ENCODE data around the gene ADAMTS12. TPM values are rescaled to one million over a fixed set of nuclear protein-coding genes. Genes with fewer than 3 reads are reported as not detected.
A peak's percentile ranks its signal among the peaks of the same experiment; 100 is the strongest.

The ADAMTS12 gene
- total and polyA plus RNA-seq, 2 of the 8 experiments (the other 6 are each of a cell fraction or from before 2014, with no cell fraction given) = 6.4 to 12.8 TPM

DNA sequence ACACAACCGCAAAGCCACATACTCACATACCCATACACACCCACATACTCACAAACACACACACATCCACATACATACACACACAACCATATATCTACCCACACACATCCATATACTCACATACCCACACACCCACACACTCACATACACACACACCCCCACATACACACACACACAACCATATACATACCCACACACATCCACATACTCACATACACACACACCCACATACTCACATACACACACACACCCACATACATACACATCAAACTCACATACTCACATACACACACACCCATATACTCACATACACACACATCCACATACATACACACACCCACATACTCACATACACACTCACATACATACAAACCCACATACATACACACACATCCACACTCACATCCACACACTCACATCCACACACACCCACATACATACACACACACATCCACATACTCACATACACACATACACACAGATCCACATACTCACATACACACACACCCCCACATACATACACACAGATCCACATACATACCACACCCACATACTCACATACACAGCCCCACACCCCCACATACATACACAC lies 220.0 kb downstream of the ADAMTS12 start:
- Histone ChIP-seq H4K8ac (ENCODE audit: extremely low read depth, insufficient read depth, low read length) (no peak overlapping the region), H3K4me3 (ENCODE audit: extremely low read depth in 1 of 4, insufficient read depth in 2 of 4, low read depth in 3 of 4, low read length in 4 of 4) (no peak overlapping the region), H2BK15ac (ENCODE audit: low read length) (no peak overlapping the region), H4K91ac (replicated peaks; ENCODE audit: insufficient read length, low read length) (no peak overlapping the region), H4K20me1 (replicated peaks in 1 of 2; ENCODE audit: control insufficient read depth in 1 of 2, insufficient read depth in 2 of 2, low read length in 2 of 2) (peaks cover 0 to 6% of the 10 kb centered on the region in 2 experiments), H3K14ac (ENCODE audit: insufficient read length) (no peak overlapping the region), H3K79me2 (ENCODE audit: control insufficient read depth in 1 of 2, insufficient read depth in 2 of 2, low read length in 2 of 2) (no peaks in the 10 kb centered on the region), H2BK5ac (ENCODE audit: low read depth, low read length) (no peak overlapping the region), H2AFZ (ENCODE audit: low read length) (no peak overlapping the region), H3K4me2 (ENCODE audit: insufficient read depth in 1 of 2, low read depth in 2 of 2, low read length in 2 of 2) (no peak overlapping the region), H3K56ac (replicated peaks; ENCODE audit: insufficient read length, low read depth, low read length) (peak overlapping the region; percentile 100), H2BK20ac (ENCODE audit: low read length) (no peak overlapping the region), H2BK12ac (ENCODE audit: low read depth, low read length) (no peak overlapping the region), H3K23me2 (ENCODE audit: low read depth, low read length) (peaks cover 8% of the 10 kb centered on the region; the same call in 1 of the 2 replicates), H3K27me3 (replicated peaks in 1 of 4; ENCODE audit: control insufficient read depth in 3 of 4, extremely low read depth in 1 of 4, insufficient read depth in 3 of 4, low read length in 3 of 4) (no peaks in the 10 kb centered on the region), H3K79me1 (ENCODE audit: low read depth, low read length) (no peaks in the 10 kb centered on the region), H3K4ac (replicated peaks; ENCODE audit: insufficient read length, low read depth, low read length) (no peak overlapping the region), H3K23ac (ENCODE audit: insufficient read length) (peak overlapping the region; percentile 12), H4K5ac (ENCODE audit: insufficient read length, low read depth, low read length) (no peak overlapping the region), H2AK5ac (ENCODE audit: low read depth, low read length) (no peak overlapping the region), H3K27ac (ENCODE audit: low read depth, low read length) (no peak overlapping the region), H3K4me1 (replicated peaks in 1 of 4; ENCODE audit: control insufficient read depth in 3 of 4, insufficient read depth in 4 of 4, low read length in 3 of 4) (no peaks in the 10 kb centered on the region), H3K9ac (replicated peaks in 1 of 4; ENCODE audit: extremely low read depth in 1 of 4, low read depth in 3 of 4, low read length in 3 of 4) (no peak overlapping the region), H3K36me3 (ENCODE audit: control insufficient read depth in 2 of 4, insufficient read depth in 4 of 4, low read length in 3 of 4) (no peaks in the 10 kb centered on the region), H2BK120ac (replicated peaks; ENCODE audit: low read depth, low read length) (no peak overlapping the region), H3K9me3 (ENCODE audit: insufficient read depth in 2 of 2, low read depth in 1 of 2, low read length in 1 of 2) (no peaks in the 10 kb centered on the region), H3K18ac (ENCODE audit: extremely low read depth, low read length) (no peak overlapping the region)
- DNase-seq (ENCODE audit: low read depth in 1 of 2, low spot score in 2 of 2) (no peak), FAIRE-seq (no peak)
- 100% methylated on average over 1 of the region's 1 CpG; no CpG with 5 or more reads in 1 of the 2 experiments for WGBS, 2 experiments (ENCODE audit: extremely low coverage in 1 of 2, insufficient coverage in 1 of 2, insufficient read length in 1 of 2, insufficient replicate concordance in 2 of 2, low coverage in 1 of 2, low lambda C conversion rate in 2 of 2, missing lambda C conversion rate in 1 of 2)
- ChIA-PET CTCF (ENCODE audit: partially characterized antibody) (interaction anchor here (0.7 to 1.4 kb wide), 2 partner anchors 22 to 449 kb away, joined by 3 read pairs; no protein-coding TSS in a partner anchor), POLR2A (ENCODE audit: partially characterized antibody) (no interaction called here)
- TF ChIP-seq, protein P1, sequence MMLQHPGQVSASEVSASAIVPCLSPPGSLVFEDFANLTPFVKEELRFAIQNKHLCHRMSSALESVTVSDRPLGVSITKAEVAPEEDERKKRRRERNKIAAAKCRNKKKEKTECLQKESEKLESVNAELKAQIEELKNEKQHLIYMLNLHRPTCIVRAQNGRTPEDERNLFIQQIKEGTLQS (IDR thresholded peaks at IDR 0.05; ENCODE audit: insufficient read depth, low read depth, low read length) = no peak
- TF ChIP-seq FOSL1 (IDR thresholded peaks at IDR 0.05; ENCODE audit: insufficient read depth, low read depth, low read length) (no peak), CHD2 (IDR thresholded peaks at IDR 0.05; ENCODE audit: low read length) (no peak), YY1 (IDR thresholded peaks at IDR 0.05; ENCODE audit: low read depth, low read length) (no peak), TBP (IDR thresholded peaks at IDR 0.05; ENCODE audit: low read depth, low read length) (no peak), KDM5A (IDR thresholded peaks at IDR 0.05; ENCODE audit: low read length) (no peak), SRF (IDR thresholded peaks at IDR 0.05; ENCODE audit: low read depth, low read length) (no peak), CTBP2 (IDR thresholded peaks at IDR 0.05; ENCODE audit: borderline replicate concordance, insufficient read depth, insufficient read length, low read length) (no peak), SIN3A (conservative IDR thresholded peaks at IDR 0.05 in 1 of 2, IDR thresholded peaks at IDR 0.05 in 1 of 2; ENCODE audit: low read depth in 1 of 2, low read length in 2 of 2) (no peak), POU5F1 (IDR thresholded peaks at IDR 0.05; ENCODE audit: low read depth, low read length) (no peak), KDM1A (IDR thresholded peaks at IDR 0.05; ENCODE audit: borderline replicate concordance, low read length) (no peak)

Measured in H1 (cell line).